Ramos (cell line): Measurements from ENCODE around the gene GIGYF1.
"Not testable (repeated sequence)": the region's sequence is repeated elsewhere in the genome, so short reads cannot be mapped to it uniquely, and the experiment has no call there.

Experiments
- in situ Hi-C: fragments of 300-500 bp; cut with MboI; formaldehyde crosslinking; loops from one replicate; pipeline ENCODE4 v1.14.3; 2022; ENCODE audit warnings: low sequenced_read_pairs; ENCODE audit not compliant: unreplicated experiment

Gene GIGYF1

GRCh38 chr7:100694098-100694745, at the start of gene GIGYF1:
Gene GIGYF1, minus strand, starts transcription at chr7:100694250. Its CDS starts 6,012 bp downstream, at chr7:100688238.
- in situ Hi-C loops: loop anchor here (10.0 kb wide), 1 partner anchor 219 kb away; the partner anchor contains the start of gene TSC22D4

GRCh38 chr7:100739934-100740333, 45.9 kb upstream of the GIGYF1 start:
- in situ Hi-C loops: no loop called here

DNA sequence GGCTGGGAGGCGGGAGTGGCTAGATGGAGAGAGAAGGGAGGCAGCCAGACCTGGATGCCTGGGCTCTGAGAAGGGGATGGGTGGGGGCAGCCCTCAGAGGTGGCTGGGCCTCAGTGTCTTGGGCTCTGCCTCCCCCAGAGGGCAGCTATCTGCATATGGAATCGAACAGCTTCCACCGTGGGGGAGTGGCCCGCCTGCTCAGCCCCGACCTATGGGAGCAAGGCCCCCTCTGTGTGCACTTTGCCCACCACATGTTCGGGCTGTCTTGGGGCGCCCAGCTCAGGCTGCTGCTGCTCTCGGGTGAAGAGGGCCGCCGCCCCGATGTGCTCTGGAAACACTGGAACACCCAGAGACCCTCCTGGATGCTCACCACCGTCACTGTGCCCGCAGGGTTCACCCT, 42.6 kb upstream of the GIGYF1 start:
- in situ Hi-C loops: no loop called here

DNA sequence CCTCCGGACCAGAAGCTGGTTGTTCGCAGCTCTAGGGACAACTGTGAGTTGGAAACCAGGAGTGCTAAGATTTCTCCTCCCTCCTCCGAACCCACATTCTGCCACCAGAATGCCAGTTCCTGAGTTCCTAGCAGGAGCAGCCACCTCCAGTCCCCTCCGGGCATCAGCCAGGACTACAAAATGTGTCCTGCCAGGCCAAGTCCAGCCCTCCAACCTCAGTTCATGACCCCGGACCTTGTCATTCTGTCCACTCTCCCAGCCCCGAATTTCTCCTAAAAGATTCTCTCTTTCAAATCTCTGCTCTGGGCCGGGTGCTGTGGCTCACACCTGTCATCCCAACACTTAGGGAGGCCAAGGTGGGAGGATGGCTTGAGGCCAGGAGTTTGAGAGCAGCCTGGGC, 41.7 kb upstream of the GIGYF1 start:
- in situ Hi-C loops: no loop called here

GRCh38 chr7:100731937-100732636, 38.0 kb upstream of the GIGYF1 start:
- in situ Hi-C loops: no loop called here

DNA sequence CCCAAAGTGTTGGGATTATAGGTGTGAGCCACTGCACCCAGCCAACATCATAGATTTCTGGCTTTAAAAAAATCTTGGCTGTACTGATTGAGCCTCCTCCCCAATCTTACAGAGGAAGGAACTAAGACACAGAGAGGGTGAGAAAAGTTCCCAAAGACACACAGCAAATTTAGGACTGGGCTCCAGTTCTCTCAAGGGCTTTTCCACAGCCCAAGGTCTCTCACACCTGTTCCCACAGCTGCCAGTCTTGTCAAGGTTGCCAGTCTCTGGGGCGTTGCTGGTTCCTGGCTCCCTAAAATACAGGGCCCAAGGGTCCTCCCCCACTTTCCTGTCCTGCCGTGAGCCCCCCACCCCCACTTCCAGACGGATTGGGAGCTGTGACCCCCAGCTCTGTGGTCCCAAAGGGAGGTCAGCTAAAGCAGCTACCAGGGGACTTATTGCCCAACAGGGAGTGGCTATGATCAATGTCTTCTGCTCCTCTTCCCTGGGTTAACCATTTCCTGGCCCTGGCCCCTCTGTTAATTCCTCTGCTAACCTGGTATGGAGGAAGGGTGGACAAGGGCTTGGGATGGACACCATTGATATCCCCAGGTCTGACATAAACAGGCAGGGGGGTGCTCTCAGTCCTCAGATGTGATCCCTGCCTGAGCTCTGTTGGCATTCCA, 36.2 kb upstream of the GIGYF1 start:
- in situ Hi-C loops: no loop called here

DNA sequence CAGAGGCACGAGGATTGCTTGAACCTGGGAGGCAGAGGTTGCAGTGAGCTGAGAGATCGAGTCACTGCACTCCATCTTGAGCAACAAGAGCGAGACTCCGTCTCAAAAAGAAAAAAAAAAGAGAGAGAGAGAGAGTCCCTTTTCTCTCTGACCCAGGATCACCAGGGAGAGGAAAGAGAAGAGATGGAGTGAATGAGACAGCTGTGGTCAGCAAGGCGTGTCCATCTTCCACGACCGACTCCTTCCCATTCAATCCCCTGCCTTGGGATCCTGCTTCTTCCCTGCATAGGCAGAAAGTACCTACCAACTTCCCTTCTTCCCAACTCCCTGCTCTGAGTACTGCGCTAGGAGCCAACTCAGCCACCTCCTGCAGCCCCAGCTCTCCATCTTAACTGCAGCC, 34.1 kb upstream of the GIGYF1 start:
- in situ Hi-C loops: no loop called here

GRCh38 chr7:100726996-100727761, 33.1 kb upstream of the GIGYF1 start:
- in situ Hi-C loops: no loop called here

- in situ Hi-C loops: not testable (repeated sequence)
Measured at GRCh38 chr7:100724364-100724763, 30.3 kb upstream of the GIGYF1 start.

DNA sequence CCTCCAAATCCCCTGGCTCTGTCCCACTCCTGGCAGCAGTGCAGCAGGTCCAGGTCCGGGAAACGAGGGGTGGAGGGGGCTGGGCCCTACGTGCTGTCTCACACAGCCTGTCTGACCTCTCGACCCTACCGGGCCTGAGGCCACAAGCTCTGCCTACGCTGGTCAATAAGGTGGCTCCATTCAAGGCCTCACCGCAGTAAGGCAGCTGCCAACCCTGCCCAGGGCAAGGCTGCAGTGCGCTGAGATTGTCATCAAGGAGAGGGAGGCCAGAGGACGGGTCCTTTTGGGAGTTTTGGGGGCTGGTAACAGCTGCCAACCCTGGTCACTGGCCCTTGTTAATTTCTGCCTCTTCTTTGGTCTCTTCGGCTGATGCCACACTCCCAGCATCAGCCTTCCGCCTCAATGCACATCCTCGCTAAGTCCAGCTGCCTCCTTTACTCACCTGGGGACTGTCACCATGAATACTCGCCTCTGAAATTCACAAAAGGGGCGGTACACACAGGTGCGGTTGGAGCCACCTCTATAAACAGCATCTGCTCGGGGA, 29.8 kb upstream of the GIGYF1 start:
- in situ Hi-C loops: no loop called here

- in situ Hi-C loops: no loop called here
Measured at GRCh38 chr7:100722480-100723212, 28.6 kb upstream of the GIGYF1 start.

DNA sequence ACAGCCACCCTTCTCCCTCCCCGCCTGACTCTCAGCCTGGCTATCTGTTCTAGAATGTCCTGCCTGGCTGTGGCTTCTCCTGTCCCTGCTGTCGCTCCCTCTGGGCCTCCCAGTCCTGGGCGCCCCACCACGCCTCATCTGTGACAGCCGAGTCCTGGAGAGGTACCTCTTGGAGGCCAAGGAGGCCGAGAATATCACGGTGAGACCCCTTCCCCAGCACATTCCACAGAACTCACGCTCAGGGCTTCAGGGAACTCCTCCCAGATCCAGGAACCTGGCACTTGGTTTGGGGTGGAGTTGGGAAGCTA, 27.4 kb upstream of the GIGYF1 start:
- in situ Hi-C loops: no loop called here

- in situ Hi-C loops: no loop called here
Measured at GRCh38 chr7:100720671-100721504, 26.8 kb upstream of the GIGYF1 start.

DNA sequence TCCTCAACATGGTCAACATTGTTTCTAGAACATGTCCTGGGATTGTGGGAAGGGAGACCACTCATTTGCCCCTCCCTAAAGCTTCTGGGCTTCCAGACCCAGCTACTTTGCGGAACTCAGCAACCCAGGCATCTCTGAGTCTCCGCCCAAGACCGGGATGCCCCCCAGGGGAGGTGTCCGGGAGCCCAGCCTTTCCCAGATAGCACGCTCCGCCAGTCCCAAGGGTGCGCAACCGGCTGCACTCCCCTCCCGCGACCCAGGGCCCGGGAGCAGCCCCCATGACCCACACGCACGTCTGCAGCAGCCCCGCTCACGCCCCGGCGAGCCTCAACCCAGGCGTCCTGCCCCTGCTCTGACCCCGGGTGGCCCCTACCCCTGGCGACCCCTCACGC, 26.2 kb upstream of the GIGYF1 start, which contains the start of gene EPO:
Gene EPO, plus strand, starts transcription at position 190 of the 392 bp plus-strand sequence. CDS start 513 bp downstream, outside the sequence.
- in situ Hi-C loops: no loop called here

GRCh38 chr7:100719523-100720278, 25.7 kb upstream of the GIGYF1 start:
- in situ Hi-C loops: no loop called here

DNA sequence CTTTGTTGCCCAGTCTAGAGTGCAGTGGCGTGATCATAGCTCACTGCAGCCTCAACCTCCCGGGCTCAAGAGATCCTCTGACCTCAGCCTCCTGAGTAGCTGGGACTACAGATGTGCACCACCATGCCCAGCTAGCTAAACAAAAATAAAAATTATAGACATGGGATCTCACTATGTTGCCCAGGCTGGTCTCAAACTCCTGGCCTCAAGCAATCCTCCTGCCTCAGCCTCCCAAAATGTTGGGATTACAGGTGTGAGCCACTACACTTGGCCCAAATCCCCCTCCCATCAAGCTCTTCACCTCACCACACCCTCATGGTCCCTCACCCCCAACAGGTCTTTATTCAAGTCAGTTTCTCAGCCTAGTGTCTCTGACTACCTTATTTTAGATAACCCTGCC, 23.0 kb upstream of the GIGYF1 start:
- in situ Hi-C loops: not testable (repeated sequence)

- in situ Hi-C loops: no loop called here
Measured at GRCh38 chr7:100714725-100715124, 20.7 kb upstream of the GIGYF1 start.

- in situ Hi-C loops: no loop called here
Measured at GRCh38 chr7:100711369-100711768, 17.3 kb upstream of the GIGYF1 start.
